Hematopoietic multipotent progenitor cell (in vitro differentiated cells): ENCODE measurements around the gene SMPD3. TPM values are rescaled to one million over a fixed set of nuclear protein-coding genes. Genes with fewer than 3 reads are reported as not detected.

Experiments used
- small RNA-seq: library from RNA; depleted of rRNA; stranded (forward); fragments of <200 nt; gene quantifications from one replicate; pipeline ENCODE3, GENCODE V24; 2012
- total RNA-seq: library from RNA; depleted of rRNA; stranded (reverse); fragments of >200 nt; gene quantifications from one replicate; pipeline ENCODE4 v1.2.3, GENCODE V29; 2012

Gene SMPD3
- total RNA-seq, 1 donor: 0.54 TPM

Small RNA genes lying within 50 kb of the gene (small RNA-seq; reads per million reads assigned to genes)
- gene RF00019 (not detected), gene RNU4-30P (0.34 reads per million)

Other genes with a start within 250 kb of the SMPD3 start
- 0.27 TPM for gene ESRP2, start 212.4 kb downstream of the SMPD3 start, total RNA-seq
- gene PLA2G15, start 203.1 kb downstream of the SMPD3 start, total RNA-seq: 32.9 TPM
- gene SLC7A6, start 184.0 kb downstream of the SMPD3 start, total RNA-seq: 41.2 TPM
- gene SLC7A6OS, start 137.6 kb downstream of the SMPD3 start, total RNA-seq: 12.4 TPM
- gene PRMT7, start 137.5 kb downstream of the SMPD3 start, total RNA-seq: 85.9 TPM
- gene ZFP90, start 90.8 kb upstream of the SMPD3 start, total RNA-seq: 29.1 TPM
- gene CDH3, start 196.8 kb upstream of the SMPD3 start, total RNA-seq: 0.27 TPM